Endothelial cell of umbilical vein (primary cell): ENCODE measurements around the gene APBA2. TPM values are rescaled to one million over a fixed set of nuclear protein-coding genes. Genes with fewer than 3 reads are reported as not detected.

Source experiments
- BruUV-seq: library from RNA; stranded (reverse); fragments of 400-500 nt; replicated peaks from 2 replicates; lab custom pipeline; 2021; lab: Mats Ljungman, UMichigan
- CTCF ChIA-PET: fragments of 300-600, 350-600 bp; sonication (Branson Sonifier 250); formaldehyde crosslinking; loops from one replicate; lab custom pipeline; 2021; ENCODE audit warnings: antibody characterized with exemption, inconsistent platforms; lab: Charles Lee
- POLR2A ChIA-PET: fragments of 300-600, 350-600 bp; sonication (Branson Sonifier 250); formaldehyde crosslinking; loops from one replicate; lab custom pipeline; 2021; ENCODE audit warnings: antibody characterized with exemption, inconsistent platforms; lab: Charles Lee
- DNase-seq: peaks from one replicate; pipeline ENCODE4 v3.0.0-alpha.2; 2011; ENCODE audit warnings: low read depth, low spot score
- FAIRE-seq: peaks from 2 replicates; lab custom pipeline; 2011; peaks lifted over from hg19 to GRCh38; lab: Jason Lieb, UNC
- H2AFZ ChIP-seq: 2 replicates; pipeline ENCODE4 v1.6.0; 2012; ENCODE audit warnings: low read depth, low read length, control low read depth, inconsistent platforms
- H3K27ac ChIP-seq: 2 replicates; pipeline ENCODE4 v1.5.1; 2011; ENCODE audit warnings: low read depth, mild to moderate bottlenecking, control low read depth, low read length, moderate library complexity; ENCODE audit not compliant: insufficient read depth
- H3K27me3 ChIP-seq, 2 experiments: 2 replicates each; pipeline versions ENCODE4 v1.6.0 to v1.6.1; 2011; ENCODE audit warnings: low read length in 2 of 2, mixed read lengths in 1 of 2; ENCODE audit not compliant: control insufficient read depth in 2 of 2, insufficient read depth in 2 of 2
- H3K36me3 ChIP-seq, 2 experiments: 2 replicates in 1 of 2; 3 replicates in 1 of 2; pipeline ENCODE4 v1.5.1; 2011; ENCODE audit warnings: low read length in 2 of 2, mild to moderate bottlenecking in 1 of 2, moderate library complexity in 1 of 2; ENCODE audit not compliant: control insufficient read depth in 2 of 2, insufficient read depth in 2 of 2; ENCODE audit errors: extremely low read depth in 1 of 2
- H3K4me1 ChIP-seq: 3 replicates; pipeline ENCODE4 v1.5.1; 2011; ENCODE audit warnings: mild to moderate bottlenecking, low read length; ENCODE audit not compliant: control insufficient read depth, insufficient read depth; ENCODE audit errors: extremely low read depth
- H3K4me2 ChIP-seq: 2 replicates; pipeline ENCODE4 v1.6.1; 2011; ENCODE audit warnings: low read length, control low read depth, mixed read lengths; ENCODE audit not compliant: insufficient read depth
- H3K4me3 ChIP-seq, 3 experiments: fragments of 200-600 bp in 1 of 3; sonication (generic), shearing (Covaris generic) in 1 of 3; replicated peaks in 1 of 3; 2 replicates each; pipeline ENCODE4 v1.5.1; 2011 to 2016; ENCODE audit warnings: control low read depth in 3 of 3, low read length in 3 of 3, mild to moderate bottlenecking in 2 of 3, inconsistent platforms in 1 of 3, low read depth in 1 of 3, moderate library complexity in 1 of 3; ENCODE audit not compliant: insufficient read depth in 1 of 3
- H3K79me2 ChIP-seq: 2 replicates; pipeline ENCODE4 v1.6.0; 2012; ENCODE audit warnings: low read length, inconsistent platforms; ENCODE audit not compliant: control insufficient read depth, insufficient read depth
- H3K9ac ChIP-seq: replicated peaks from 2 replicates; pipeline ENCODE3; 2011; ENCODE audit warnings: low read length, control low read depth; ENCODE audit not compliant: insufficient read depth; ENCODE audit errors: extremely low read depth
- H3K9me1 ChIP-seq: replicated peaks from 3 replicates; pipeline ENCODE4 v1.6.0; 2011; ENCODE audit warnings: mild to moderate bottlenecking, low read length; ENCODE audit not compliant: control insufficient read depth, insufficient read depth; ENCODE audit errors: extremely low read depth
- H3K9me3 ChIP-seq: replicated peaks from 2 replicates; pipeline ENCODE4 v1.5.1; 2012; ENCODE audit warnings: low read length, inconsistent platforms; ENCODE audit not compliant: control insufficient read depth, insufficient read depth
- H4K20me1 ChIP-seq: replicated peaks from 2 replicates; pipeline ENCODE3; 2011; ENCODE audit warnings: mild to moderate bottlenecking, low read length; ENCODE audit not compliant: control insufficient read depth, insufficient read depth; ENCODE audit errors: extremely low read depth
- EZH2 ChIP-seq: IDR thresholded peaks from 2 replicates; pipeline ENCODE4 v1.6.1; 2012; ENCODE audit warnings: borderline replicate concordance, low read depth, mild to moderate bottlenecking, moderate library complexity, low read length, inconsistent platforms; ENCODE audit not compliant: severe bottlenecking
- FOS ChIP-seq: IDR thresholded peaks from 2 replicates; pipeline ENCODE4 v1.6.1; 2011; ENCODE audit warnings: mild to moderate bottlenecking, low read length, moderate library complexity, borderline replicate concordance; ENCODE audit not compliant: insufficient read depth
- GATA2 ChIP-seq: IDR thresholded peaks from 2 replicates; pipeline ENCODE4 v1.7.0; 2011; ENCODE audit warnings: low read depth, mild to moderate bottlenecking, moderate library complexity, mixed read lengths, low read length; ENCODE audit not compliant: insufficient read length, insufficient read depth
- JUN ChIP-seq: IDR thresholded peaks from 2 replicates; pipeline ENCODE4 v1.6.1; 2011; ENCODE audit warnings: borderline replicate concordance, low read depth; ENCODE audit not compliant: insufficient read length, insufficient read depth
- MYC ChIP-seq: IDR thresholded peaks from one replicate; pipeline ENCODE4 v1.6.1; 2011; ENCODE audit warnings: mild to moderate bottlenecking, low read depth, low read length
- POLR2A ChIP-seq: IDR thresholded peaks from 2 replicates; pipeline ENCODE4 v1.6.1; 2012; ENCODE audit warnings: low read depth, mild to moderate bottlenecking, control low read depth, low read length
- POLR2AphosphoS5 ChIP-seq: IDR thresholded peaks from 2 replicates; pipeline ENCODE4 v1.6.1; 2012; ENCODE audit warnings: low read depth, mild to moderate bottlenecking, control low read depth, low read length, moderate library complexity; ENCODE audit not compliant: insufficient read depth
- dilution Hi-C: fragments of 300-500 bp; cut with MboI; formaldehyde crosslinking; loops from one replicate; pipeline ENCODE4 v1.15.0; 2019; ENCODE audit warnings: low sequenced_read_pairs; ENCODE audit not compliant: extremely low pct_ligation_motif_present
- intact Hi-C: fragments of 100-400 bp; cut with micrococcal nuclease; formaldehyde crosslinking; loops from one replicate; pipeline ENCODE4 v1.10.0; 2022
- polyA plus RNA-seq, 4 experiments: library from polyadenylated mRNA; depleted of rRNA in 3 of 4; stranded (reverse) in 3 of 4; unstranded in 1 of 4; fragments of >200 nt; gene quantifications; 2 replicates each; pipeline versions ENCODE4 v1.2.1 to v1.2.3, GENCODE V29; 2011 to 2012; ENCODE audit warnings: missing spikeins in 1 of 4
- total RNA-seq: library from RNA; stranded (reverse); gene quantifications from 2 replicates; pipeline ENCODE4 v1.2.3, GENCODE V29; 2021
- TF ChIP-seq, protein P1 (sequence below): IDR thresholded peaks from 2 replicates; pipeline ENCODE4 v1.6.1; 2011; ENCODE audit not compliant: insufficient read depth, insufficient read length
- TF ChIP-seq, protein P2 (sequence below), 2 donors: IDR thresholded peaks; 1 replicate in 1 of 2; 2 replicates in 1 of 2; pipeline ENCODE4 v1.5.1; 2011; ENCODE audit warnings: low read length in 2 of 2, mild to moderate bottlenecking in 2 of 2, moderate library complexity in 2 of 2, control low read depth in 1 of 2, inconsistent platforms in 1 of 2, low read depth in 1 of 2; ENCODE audit not compliant: insufficient read depth in 1 of 2; ENCODE audit errors: extremely low read depth in 1 of 2

APBA2 gene
- total and polyA plus RNA-seq, 2 donors (not counting 3 experiments of a cell fraction or from before 2014, with no cell fraction given): 5.7 to 11.1 TPM

DNA sequence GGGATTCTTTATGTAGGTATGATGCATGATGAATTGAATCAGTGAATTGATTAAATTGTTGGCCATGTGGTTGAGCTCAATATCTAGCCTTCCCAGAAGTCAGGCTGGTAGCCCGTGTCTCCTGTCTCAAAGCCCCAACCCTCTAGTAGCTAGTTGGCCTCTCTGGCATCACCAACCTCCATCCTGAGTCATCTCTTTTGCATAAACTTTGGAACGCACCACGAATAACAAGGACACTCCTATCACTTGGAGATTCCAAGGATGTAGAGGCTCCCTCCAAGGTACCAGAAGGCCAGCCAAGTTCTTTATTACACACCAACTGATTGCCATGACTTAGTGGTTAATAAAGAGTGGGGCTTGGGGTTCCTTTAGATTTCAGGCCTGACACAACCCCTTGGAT is 148.4 kb downstream of the APBA2 start:
- FAIRE-seq (no peak), DNase-seq (no peak)
- H2AFZ ChIP-seq: no peak overlapping the region
- no peaks in the 10 kb centered on the region for H3K4me1 ChIP-seq
- H3K27ac ChIP-seq: no peak overlapping the region
- H3K4me3 ChIP-seq: no peak overlapping the region
- no peaks in the 10 kb centered on the region for H3K79me2 ChIP-seq
- no peaks in the 10 kb centered on the region for H3K27me3 ChIP-seq
- H3K9ac ChIP-seq: no peak overlapping the region
- dilution Hi-C loops (no loop called here), intact Hi-C loops (no loop called here)
- no peaks in the 10 kb centered on the region for H3K9me3 ChIP-seq
- POLR2A ChIA-PET: no interaction called here
- TF ChIP-seq, protein P1, sequence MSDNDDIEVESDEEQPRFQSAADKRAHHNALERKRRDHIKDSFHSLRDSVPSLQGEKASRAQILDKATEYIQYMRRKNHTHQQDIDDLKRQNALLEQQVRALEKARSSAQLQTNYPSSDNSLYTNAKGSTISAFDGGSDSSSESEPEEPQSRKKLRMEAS: no peak
- TF ChIP-seq JUN (no peak), GATA2 (no peak), POLR2AphosphoS5 (no peak), EZH2 (no peak), MYC (no peak), FOS (no peak), POLR2A (no peak)
- TF ChIP-seq, protein P2, sequence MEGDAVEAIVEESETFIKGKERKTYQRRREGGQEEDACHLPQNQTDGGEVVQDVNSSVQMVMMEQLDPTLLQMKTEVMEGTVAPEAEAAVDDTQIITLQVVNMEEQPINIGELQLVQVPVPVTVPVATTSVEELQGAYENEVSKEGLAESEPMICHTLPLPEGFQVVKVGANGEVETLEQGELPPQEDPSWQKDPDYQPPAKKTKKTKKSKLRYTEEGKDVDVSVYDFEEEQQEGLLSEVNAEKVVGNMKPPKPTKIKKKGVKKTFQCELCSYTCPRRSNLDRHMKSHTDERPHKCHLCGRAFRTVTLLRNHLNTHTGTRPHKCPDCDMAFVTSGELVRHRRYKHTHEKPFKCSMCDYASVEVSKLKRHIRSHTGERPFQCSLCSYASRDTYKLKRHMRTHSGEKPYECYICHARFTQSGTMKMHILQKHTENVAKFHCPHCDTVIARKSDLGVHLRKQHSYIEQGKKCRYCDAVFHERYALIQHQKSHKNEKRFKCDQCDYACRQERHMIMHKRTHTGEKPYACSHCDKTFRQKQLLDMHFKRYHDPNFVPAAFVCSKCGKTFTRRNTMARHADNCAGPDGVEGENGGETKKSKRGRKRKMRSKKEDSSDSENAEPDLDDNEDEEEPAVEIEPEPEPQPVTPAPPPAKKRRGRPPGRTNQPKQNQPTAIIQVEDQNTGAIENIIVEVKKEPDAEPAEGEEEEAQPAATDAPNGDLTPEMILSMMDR (IDR thresholded peaks at IDR 0.05; ENCODE audit: extremely low read depth in 1 of 2, insufficient read depth in 1 of 2, low read depth in 1 of 2, low read length in 2 of 2): no peak
- BruUV-seq: no TSS peak
- H3K9me1 ChIP-seq: no peaks in the 10 kb centered on the region
- no peaks in the 10 kb centered on the region for H3K36me3 ChIP-seq
- no peaks in the 10 kb centered on the region for H4K20me1 ChIP-seq
- no peak overlapping the region for H3K4me2 ChIP-seq
- CTCF ChIA-PET: no interaction called here
